AG04450 (cell line): ENCODE measurements around the gene GTPBP4. TPM values are rescaled to one million over a fixed set of nuclear protein-coding genes. Genes with fewer than 3 reads are reported as not detected.

Experiments
- CTCF ChIA-PET: fragments of 300-600, 350-600 bp; formaldehyde crosslinking; extraction: SDS; loops from one replicate; lab custom pipeline; 2022; ENCODE audit warnings: antibody characterized with exemption, inconsistent platforms; lab: Charles Lee
- POLR2A ChIA-PET: fragments of 350-600 bp; formaldehyde crosslinking; extraction: SDS; loops from one replicate; lab custom pipeline; 2021; ENCODE audit warnings: antibody characterized with exemption, inconsistent platforms; lab: Yijun Ruan, JAX
- DNase-seq: peaks from one replicate; pipeline ENCODE4 v3.0.0-alpha.2; 2011; ENCODE audit warnings: low read depth, low spot score
- H3K27ac ChIP-seq: one replicate; pipeline ENCODE4 v1.5.1; 2012; ENCODE audit warnings: low read depth, low read length, control low read depth
- H3K27me3 ChIP-seq: one replicate; pipeline ENCODE4 v1.6.0; 2012; ENCODE audit warnings: low read length; ENCODE audit not compliant: control insufficient read depth, insufficient read depth
- H3K4me3 ChIP-seq: 2 replicates; pipeline ENCODE4 v1.5.1; 2011; ENCODE audit warnings: mild to moderate bottlenecking, low read depth, low read length, control low read depth
- H3K9me3 ChIP-seq: 2 replicates; pipeline ENCODE4 v1.5.1; 2012; ENCODE audit warnings: low read length; ENCODE audit not compliant: control insufficient read depth, insufficient read depth
- polyA plus RNA-seq: library from polyadenylated mRNA; depleted of rRNA; stranded (reverse); fragments of >200 nt; gene quantifications from 2 replicates; pipeline ENCODE4 v1.2.3, GENCODE V29; 2011
- TF ChIP-seq, protein P1 (sequence below): IDR thresholded peaks from 2 replicates; pipeline ENCODE4 v1.5.1; 2011; ENCODE audit warnings: low read depth, low read length, control low read depth, inconsistent platforms

GTPBP4 gene
- polyA plus RNA-seq, 1 experiment, result 34.9 TPM

DNA sequence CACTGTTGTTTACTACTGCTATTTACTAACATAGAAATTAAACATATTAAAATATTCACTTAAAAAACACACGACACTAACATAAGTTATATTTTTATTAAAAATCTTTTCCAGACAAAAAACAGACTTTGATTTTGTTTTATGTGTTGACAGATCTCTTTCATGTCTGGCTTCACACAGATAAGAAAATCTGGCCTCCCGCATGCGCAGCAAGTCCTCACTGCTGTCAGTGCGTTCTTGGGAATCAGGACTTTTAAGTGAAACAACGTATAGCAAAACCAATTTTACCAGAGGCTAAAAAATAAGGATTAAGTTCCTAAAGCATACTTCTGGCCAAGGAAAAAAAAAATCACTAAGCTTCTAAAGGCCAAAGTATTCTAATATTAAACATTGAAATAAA lies 61.9 kb downstream of the GTPBP4 start:
- H3K27me3 ChIP-seq, result no peaks in the 10 kb centered on the region
- peak overlapping the region; percentile 91 for H3K4me3 ChIP-seq
- CTCF ChIA-PET, result interaction anchor here (0.6 kb wide), 1 partner anchor 37 kb away, joined by 3 read pairs; no protein-coding TSS in a partner anchor
- peak overlapping the region; percentile 100 for H3K27ac ChIP-seq
- no peak for DNase-seq
- POLR2A ChIA-PET, result interaction anchor here (0.7 to 2.0 kb wide), 2 partner anchors 14 to 155 kb away, joined by 3 to 10 read pairs; no protein-coding TSS in a partner anchor
- no peaks in the 10 kb centered on the region for H3K9me3 ChIP-seq
- TF ChIP-seq, protein P1, sequence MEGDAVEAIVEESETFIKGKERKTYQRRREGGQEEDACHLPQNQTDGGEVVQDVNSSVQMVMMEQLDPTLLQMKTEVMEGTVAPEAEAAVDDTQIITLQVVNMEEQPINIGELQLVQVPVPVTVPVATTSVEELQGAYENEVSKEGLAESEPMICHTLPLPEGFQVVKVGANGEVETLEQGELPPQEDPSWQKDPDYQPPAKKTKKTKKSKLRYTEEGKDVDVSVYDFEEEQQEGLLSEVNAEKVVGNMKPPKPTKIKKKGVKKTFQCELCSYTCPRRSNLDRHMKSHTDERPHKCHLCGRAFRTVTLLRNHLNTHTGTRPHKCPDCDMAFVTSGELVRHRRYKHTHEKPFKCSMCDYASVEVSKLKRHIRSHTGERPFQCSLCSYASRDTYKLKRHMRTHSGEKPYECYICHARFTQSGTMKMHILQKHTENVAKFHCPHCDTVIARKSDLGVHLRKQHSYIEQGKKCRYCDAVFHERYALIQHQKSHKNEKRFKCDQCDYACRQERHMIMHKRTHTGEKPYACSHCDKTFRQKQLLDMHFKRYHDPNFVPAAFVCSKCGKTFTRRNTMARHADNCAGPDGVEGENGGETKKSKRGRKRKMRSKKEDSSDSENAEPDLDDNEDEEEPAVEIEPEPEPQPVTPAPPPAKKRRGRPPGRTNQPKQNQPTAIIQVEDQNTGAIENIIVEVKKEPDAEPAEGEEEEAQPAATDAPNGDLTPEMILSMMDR, result no peak

DNA sequence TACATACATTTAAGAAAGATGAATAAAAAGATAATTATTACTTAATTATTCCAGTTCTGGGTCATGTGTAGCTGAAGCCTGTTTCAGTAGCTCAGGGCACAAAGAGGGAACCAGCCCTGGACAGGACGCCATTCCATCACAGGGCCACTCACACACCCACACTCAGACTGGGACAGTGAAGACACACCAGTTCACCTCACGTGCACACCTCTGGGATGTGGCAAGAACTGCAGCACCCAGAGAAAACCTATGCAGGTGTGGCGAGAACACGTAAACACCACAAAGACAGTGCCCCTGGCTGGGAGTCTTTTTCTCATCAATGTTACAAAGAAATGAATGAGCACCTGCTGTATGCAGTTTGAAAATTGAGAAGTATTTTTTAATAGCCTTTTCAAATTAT lies 62.3 kb downstream of the GTPBP4 start:
- Histone ChIP-seq H3K27me3 (no peaks in the 10 kb centered on the region), H3K4me3 (peak overlapping the region; percentile 42), H3K27ac (no peak overlapping the region), H3K9me3 (no peaks in the 10 kb centered on the region)
- POLR2A ChIA-PET, result no interaction called here
- TF ChIP-seq, protein P1, result no peak
- CTCF ChIA-PET, result interaction anchor here (0.6 kb wide), 1 partner anchor 37 kb away, joined by 3 read pairs; no protein-coding TSS in a partner anchor
- no peak for DNase-seq

DNA sequence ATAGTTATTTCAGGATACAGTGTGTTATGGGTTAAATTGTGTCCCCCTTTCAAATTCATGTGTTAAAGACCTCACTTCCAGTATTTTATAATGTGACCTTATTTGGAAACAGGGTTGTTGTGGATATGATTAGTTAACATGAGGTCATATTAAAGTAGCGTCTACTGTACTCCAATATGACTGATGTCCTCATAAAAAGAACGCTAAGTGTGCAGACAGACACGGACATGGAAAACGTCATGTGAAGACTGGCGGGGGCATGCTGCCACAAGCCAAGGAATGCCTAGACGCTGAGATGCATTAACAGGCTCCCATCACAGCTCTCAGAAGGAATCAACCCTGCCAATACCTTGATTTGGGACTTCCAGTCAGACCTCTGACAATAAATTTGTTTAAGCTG lies 66.5 kb downstream of the GTPBP4 start:
- no peaks in the 10 kb centered on the region for H3K27me3 ChIP-seq
- POLR2A ChIA-PET, result no interaction called here
- no peak for DNase-seq
- no peak overlapping the region for H3K27ac ChIP-seq
- H3K4me3 ChIP-seq, result peak overlapping the region; percentile 99
- TF ChIP-seq, protein P1, result no peak
- peaks cover 4% of the 10 kb centered on the region; the same call in 1 of the 2 replicates for H3K9me3 ChIP-seq
- CTCF ChIA-PET, result no interaction called here

DNA sequence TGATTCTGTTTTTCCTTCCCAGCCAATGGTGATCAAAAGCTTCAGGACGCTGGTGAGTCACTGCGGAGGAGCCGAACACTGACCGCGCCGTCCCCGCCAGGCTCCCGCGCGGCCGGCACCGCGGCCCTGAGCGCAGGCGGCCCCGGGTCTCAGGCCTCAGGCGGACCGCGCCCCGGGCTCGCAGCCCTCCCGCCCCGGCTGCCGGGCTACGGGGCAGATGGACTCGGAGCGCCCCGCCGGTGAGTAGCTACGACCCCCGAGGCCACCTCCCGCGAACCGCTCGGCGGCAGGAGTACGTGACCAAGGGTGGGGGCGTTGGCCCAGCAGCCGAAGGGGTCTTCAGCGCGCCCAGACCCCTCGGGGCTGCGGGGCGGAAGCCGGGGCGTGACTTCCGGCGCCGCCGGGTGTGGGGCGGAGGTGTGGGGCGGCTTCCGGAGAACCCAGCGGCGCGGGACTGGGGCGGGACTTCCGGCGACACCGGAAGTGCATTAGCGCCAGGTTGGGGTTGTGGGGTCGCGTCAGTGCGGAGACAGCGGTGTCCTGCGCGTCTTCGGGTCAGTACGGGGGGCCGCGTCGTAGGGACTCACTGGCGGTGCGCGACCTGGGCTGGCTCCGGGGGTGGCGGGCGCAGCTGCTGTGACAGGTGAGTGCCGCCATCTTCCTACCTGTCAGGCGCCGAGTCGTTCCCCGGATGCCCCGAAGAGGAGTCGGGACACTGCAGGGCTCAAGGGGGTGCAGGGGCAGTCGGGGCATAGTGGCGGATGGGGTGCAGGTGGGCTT lies 68.3 kb downstream of the GTPBP4 start, which contains the start of gene WDR37:
Gene WDR37 (plus strand): TSS at position 60 of the 780 bp plus-strand sequence. CDS start 15,771 bp downstream, outside the sequence.
- peak within 1 kb of the TSS; percentile 94 for H3K27ac ChIP-seq
- TF ChIP-seq, protein P1, result no peak
- peak within 1 kb of the TSS; percentile 99 for H3K4me3 ChIP-seq
- CTCF ChIA-PET, result no interaction called here
- peaks cover 4% of the 10 kb centered on the region; the same call in 1 of the 2 replicates for H3K9me3 ChIP-seq
- peak; percentile 56 for DNase-seq
- no peaks in the 10 kb centered on the region for H3K27me3 ChIP-seq
- POLR2A ChIA-PET, result interaction anchor here (0.7 to 0.9 kb wide), 3 partner anchors 14 to 70 kb away, joined by 3 read pairs; partner anchors contain the start of gene GTPBP4
